Common myeloid progenitor, CD34-positive (primary cell): ENCODE results near the gene CLMP.
"Not testable (repeated sequence)": the region's sequence is repeated elsewhere in the genome, so short reads cannot be mapped to it uniquely, and the experiment has no call there.

ENCODE experiments used
- CTCF ChIA-PET: fragments of 350-600 bp; sonication (Branson Sonifier 250); formaldehyde crosslinking; loops from one replicate; lab custom pipeline; 2021; ENCODE audit warnings: antibody characterized with exemption; lab: Charles Lee
- POLR2A ChIA-PET: fragments of 350-600 bp; sonication (Branson Sonifier 250); formaldehyde crosslinking; loops from one replicate; lab custom pipeline; 2021; ENCODE audit warnings: antibody characterized with exemption; lab: Charles Lee
- DNase-seq, 3 donors: peaks; one replicate each; pipeline versions ENCODE4 v3.0.0 to v3.0.0-alpha.2; 2013
- H3K27ac ChIP-seq, 2 experiments: 1 replicate in 1 of 2; 2 replicates in 1 of 2; pipeline ENCODE4 v1.7.0; 2013; ENCODE audit warnings: inconsistent platforms in 2 of 2, low read length in 2 of 2, mild to moderate bottlenecking in 2 of 2, low read depth in 1 of 2, moderate library complexity in 1 of 2; ENCODE audit not compliant: severe bottlenecking in 2 of 2, insufficient read depth in 1 of 2, poor library complexity in 1 of 2
- H3K27me3 ChIP-seq, 5 experiments: replicated peaks in 2 of 5; 1 replicate in 3 of 5; 2 replicates in 2 of 5; pipeline versions ENCODE4 v1.6.1 to v1.7.0; 2013; ENCODE audit warnings: low read length in 4 of 5, mild to moderate bottlenecking in 2 of 5, moderate library complexity in 2 of 5, inconsistent platforms in 1 of 5; ENCODE audit not compliant: insufficient read depth in 5 of 5, control insufficient read depth in 4 of 5
- H3K36me3 ChIP-seq, 4 experiments: 1 replicate in 2 of 4; 2 replicates in 2 of 4; pipeline versions ENCODE4 v1.6.1 to v1.7.0; 2013; ENCODE audit warnings: low read length in 3 of 4, control low read depth in 1 of 4, mild to moderate bottlenecking in 1 of 4; ENCODE audit not compliant: control insufficient read depth in 4 of 4, insufficient read depth in 4 of 4
- H3K4me1 ChIP-seq, 4 experiments: 1 replicate in 3 of 4; 2 replicates in 1 of 4; pipeline versions ENCODE4 v1.6.1 to v1.7.1; 2013; ENCODE audit warnings: low read length in 3 of 4, mild to moderate bottlenecking in 3 of 4, control low read depth in 1 of 4, inconsistent platforms in 1 of 4, moderate library complexity in 1 of 4; ENCODE audit not compliant: control insufficient read depth in 4 of 4, insufficient read depth in 4 of 4; ENCODE audit errors: control extremely low read depth in 1 of 4
- H3K4me3 ChIP-seq, 7 experiments: 1 replicate in 4 of 7; 2 replicates in 3 of 7; pipeline versions ENCODE4 v1.5.1 to v1.7.0; 2013; ENCODE audit warnings: mild to moderate bottlenecking in 7 of 7, low read length in 6 of 7, moderate library complexity in 6 of 7, inconsistent platforms in 2 of 7, low read depth in 2 of 7, control low read depth in 1 of 7; ENCODE audit not compliant: insufficient read depth in 4 of 7, control insufficient read depth in 1 of 7; ENCODE audit errors: extremely low read depth in 1 of 7
- H3K9me3 ChIP-seq, 5 experiments: 1 replicate in 4 of 5; 2 replicates in 1 of 5; pipeline versions ENCODE4 v1.6.1 to v1.7.1; 2013; ENCODE audit warnings: low read length in 4 of 5, mild to moderate bottlenecking in 2 of 5, inconsistent platforms in 1 of 5, low read depth in 1 of 5, moderate library complexity in 1 of 5; ENCODE audit not compliant: control insufficient read depth in 4 of 5, insufficient read depth in 2 of 5; ENCODE audit errors: control extremely low read depth in 1 of 5
- WGBS: methylation state at CpG from one replicate; pipeline ENCODE4 v1.1.5; 2013; ENCODE audit not compliant: insufficient coverage; 5-methylcytosine and 5-hydroxymethylcytosine counted together

Gene CLMP

GRCh38 chr11:123091506-123091905 lies 103.5 kb downstream of the CLMP start:
- H3K36me3 ChIP-seq = no peaks in the 10 kb centered on the region
- no peak overlapping the region for H3K4me3 ChIP-seq
- H3K27ac ChIP-seq = no peak overlapping the region
- no peak for DNase-seq
- ChIA-PET POLR2A (interaction anchor here (0.6 kb wide), 1 partner anchor 10 kb away, joined by 4 read pairs; no protein-coding TSS in a partner anchor), CTCF (interaction anchor here (0.6 to 1.6 kb wide), 3 partner anchors 12 to 168 kb away, joined by 3 to 4 read pairs (median 4); no protein-coding TSS in a partner anchor)
- 94% methylated on average over 6 of the region's 6 CpGs for WGBS
- H3K9me3 ChIP-seq = no peaks in the 10 kb centered on the region
- H3K27me3 ChIP-seq = no peaks in the 10 kb centered on the region
- no peaks in the 10 kb centered on the region for H3K4me1 ChIP-seq

DNA sequence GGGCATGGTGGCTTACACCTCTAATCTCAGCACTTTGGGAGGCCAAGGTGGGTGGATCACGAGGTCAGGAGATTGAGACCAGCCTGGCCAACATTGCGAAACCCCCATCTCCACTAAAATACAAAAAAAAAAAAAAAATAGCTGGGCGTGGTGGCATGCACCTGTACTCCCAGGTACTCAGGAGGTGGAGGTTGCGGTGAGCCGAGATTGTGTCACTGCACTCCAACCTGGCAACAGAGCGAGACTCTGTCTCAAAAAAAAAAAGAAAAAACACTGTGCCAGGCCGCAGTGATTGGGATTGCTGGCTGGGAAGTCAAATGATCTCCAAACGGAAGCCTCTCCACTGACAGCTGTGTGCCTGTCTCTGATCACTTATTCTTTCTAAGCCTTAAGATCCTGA lies 104.9 kb downstream of the CLMP start:
- H3K4me3 ChIP-seq, H3K9me3 ChIP-seq, H3K4me1 ChIP-seq, DNase-seq, H3K27ac ChIP-seq, H3K36me3 ChIP-seq, POLR2A ChIA-PET, CTCF ChIA-PET, H3K27me3 ChIP-seq: not testable (repeated sequence)
- 100% methylated on average over 7 of the region's 8 CpGs for WGBS

GRCh38 chr11:123088896-123089295 lies 106.2 kb downstream of the CLMP start:
- H3K4me1 ChIP-seq, H3K9me3 ChIP-seq, POLR2A ChIA-PET, H3K36me3 ChIP-seq, H3K27ac ChIP-seq, H3K4me3 ChIP-seq, H3K27me3 ChIP-seq, DNase-seq: not testable (repeated sequence)
- CTCF ChIA-PET = interaction anchor here (1.2 to 1.8 kb wide), 3 partner anchors 12 to 23 kb away, joined by 3 to 6 read pairs (median 5); no protein-coding TSS in a partner anchor
- 94% methylated on average over 7 of the region's 10 CpGs for WGBS

- 100% methylated on average over 3 of the region's 5 CpGs for WGBS
- POLR2A ChIA-PET, H3K9me3 ChIP-seq, DNase-seq, H3K27me3 ChIP-seq, H3K27ac ChIP-seq, H3K4me3 ChIP-seq, H3K4me1 ChIP-seq, H3K36me3 ChIP-seq: not testable (repeated sequence)
- CTCF ChIA-PET = interaction anchor here (1.5 to 1.8 kb wide), 2 partner anchors 13 to 24 kb away, joined by 5 to 6 read pairs; no protein-coding TSS in a partner anchor
Observed at GRCh38 chr11:123087657-123088056, 107.4 kb downstream of the CLMP start.

DNA sequence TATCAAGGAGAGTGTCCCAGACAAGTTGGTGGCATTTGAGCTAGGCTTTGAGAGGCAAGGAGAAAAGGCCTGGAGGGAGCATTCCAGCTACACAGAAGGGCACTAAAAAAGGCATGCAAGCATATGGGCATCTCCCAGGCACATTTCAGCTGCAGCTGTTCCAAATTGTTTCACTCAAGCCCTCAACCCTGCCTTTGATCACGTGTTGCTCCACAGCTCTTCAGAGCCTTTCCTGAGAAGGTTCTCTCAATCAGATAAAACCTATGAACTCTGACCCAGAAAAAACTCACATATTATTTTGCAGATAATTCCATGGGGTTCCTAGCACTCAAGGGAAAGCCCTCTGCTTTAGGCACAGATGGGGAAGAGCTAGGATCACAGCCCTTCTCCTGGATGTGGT lies 108.7 kb downstream of the CLMP start:
- WGBS = 100% methylated on average over 1 of the region's 1 CpG
- ChIA-PET CTCF (interaction anchor here (0.8 to 1.6 kb wide), 3 partner anchors 17 to 160 kb away, joined by 3 read pairs; no protein-coding TSS in a partner anchor), POLR2A (interaction anchor here (1.0 kb wide), 1 partner anchor 22 kb away, joined by 4 read pairs; no protein-coding TSS in a partner anchor)
- no peak overlapping the region for H3K27ac ChIP-seq
- no peak overlapping the region for H3K4me3 ChIP-seq
- no peaks in the 10 kb centered on the region for H3K36me3 ChIP-seq
- no peaks in the 10 kb centered on the region for H3K9me3 ChIP-seq
- H3K27me3 ChIP-seq = no peaks in the 10 kb centered on the region
- no peak for DNase-seq
- H3K4me1 ChIP-seq = no peaks in the 10 kb centered on the region

DNA sequence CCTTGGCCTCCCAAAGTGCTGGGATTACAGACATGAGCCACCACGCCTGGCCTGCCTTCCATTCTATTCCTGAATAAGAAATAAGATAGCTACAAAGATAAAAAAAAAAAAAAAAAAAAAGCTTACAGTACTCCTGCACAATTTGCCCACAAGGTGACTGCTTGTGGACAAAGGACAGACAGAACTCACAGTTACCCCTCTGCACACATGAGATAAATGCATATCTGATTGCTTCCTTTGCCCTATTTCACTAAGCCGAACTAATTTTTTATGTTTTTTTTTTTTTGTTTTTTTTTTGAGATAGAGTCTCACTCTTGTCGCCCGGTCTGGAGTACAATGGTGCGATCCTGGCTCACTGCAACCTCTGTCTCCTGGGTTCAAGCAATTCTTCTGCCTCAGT lies 109.6 kb downstream of the CLMP start:
- H3K27ac ChIP-seq = no peak overlapping the region
- H3K4me1 ChIP-seq = no peaks in the 10 kb centered on the region
- no peak overlapping the region for H3K4me3 ChIP-seq
- DNase-seq = peak in 1 of 3 donors; percentile 11
- H3K36me3 ChIP-seq = no peaks in the 10 kb centered on the region
- no peaks in the 10 kb centered on the region for H3K27me3 ChIP-seq
- ChIA-PET CTCF (interaction anchor here (0.7 to 1.6 kb wide), 2 partner anchors 16 to 17 kb away, joined by 3 read pairs; no protein-coding TSS in a partner anchor), POLR2A (interaction anchor here (1.0 kb wide), 1 partner anchor 23 kb away, joined by 4 read pairs; no protein-coding TSS in a partner anchor)
- no peaks in the 10 kb centered on the region for H3K9me3 ChIP-seq
- 93% methylated on average over 3 of the region's 5 CpGs for WGBS

DNA sequence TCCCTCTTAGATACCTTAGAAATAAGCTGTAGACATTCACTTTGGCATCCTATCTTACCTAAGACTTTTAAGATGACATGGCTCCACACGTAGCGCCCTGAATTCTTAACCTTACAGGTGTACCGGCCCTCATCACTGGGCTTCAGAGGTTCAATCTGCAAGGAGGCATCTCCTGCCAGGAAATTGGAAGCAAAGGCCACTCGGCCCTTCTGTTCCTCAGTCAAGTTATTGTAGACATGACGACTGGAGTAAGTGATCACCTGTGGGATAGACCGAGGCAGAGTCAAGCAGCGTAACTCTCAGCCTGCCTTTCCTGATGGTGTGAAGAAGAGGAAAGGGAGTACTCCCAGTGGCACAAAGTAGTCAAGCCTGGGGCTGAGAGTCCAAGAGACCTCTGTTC lies 110.6 kb downstream of the CLMP start:
- Histone ChIP-seq H3K4me3 (no peak overlapping the region), H3K36me3 (no peaks in the 10 kb centered on the region), H3K9me3 (no peaks in the 10 kb centered on the region), H3K4me1 (no peaks in the 10 kb centered on the region), H3K27me3 (no peaks in the 10 kb centered on the region), H3K27ac (no peak overlapping the region)
- ChIA-PET POLR2A (no interaction called here), CTCF (interaction anchor here (1.3 to 1.6 kb wide), 2 partner anchors 10 to 29 kb away, joined by 4 to 5 read pairs; no protein-coding TSS in a partner anchor)
- DNase-seq = no peak
- WGBS = 96% methylated on average over 7 of the region's 7 CpGs
